OCI-LY1 (cell line): ENCODE results near the gene FBXL17.

Experiments
- H2AFZ ChIP-seq: fragments of 200-600 bp; sonication (generic), shearing (Covaris generic); 2 replicates; pipeline ENCODE4 v1.6.0; 2014; ENCODE audit warnings: antibody characterized with exemption, mild to moderate bottlenecking, low read length
- H3F3A ChIP-seq: fragments of 200-600 bp; sonication (generic), shearing (Covaris generic); 2 replicates; pipeline ENCODE4 v1.6.0; 2014; ENCODE audit warnings: mild to moderate bottlenecking, antibody characterized with exemption, low read length, moderate library complexity; ENCODE audit not compliant: insufficient read depth
- H3K27ac ChIP-seq: fragments of 200-600 bp; sonication (generic); 2 replicates; pipeline ENCODE4 v1.5.1; 2014; ENCODE audit warnings: low read length, mixed run types, mild to moderate bottlenecking, low read depth; ENCODE audit not compliant: poor library complexity, severe bottlenecking
- H3K27me3 ChIP-seq: fragments of 200-600 bp; sonication (generic); 2 replicates; pipeline ENCODE4 v1.6.0; 2014; ENCODE audit warnings: antibody characterized with exemption, mild to moderate bottlenecking, low read length, moderate library complexity; ENCODE audit not compliant: insufficient read depth
- H3K36me3 ChIP-seq: fragments of 200-600 bp; sonication (generic); 2 replicates; pipeline ENCODE4 v1.6.1; 2014; ENCODE audit warnings: mild to moderate bottlenecking, antibody characterized with exemption, low read length, moderate library complexity, mixed read lengths; ENCODE audit not compliant: insufficient read depth
- H3K4me1 ChIP-seq: fragments of 200-600 bp; sonication (generic); 2 replicates; pipeline ENCODE4 v1.5.1; 2014; ENCODE audit warnings: mild to moderate bottlenecking, low read length, moderate library complexity; ENCODE audit not compliant: insufficient read depth, severe bottlenecking
- H3K4me2 ChIP-seq: fragments of 200-600 bp; sonication (generic), shearing (Covaris generic); 2 replicates; pipeline ENCODE4 v1.6.1; 2014; ENCODE audit warnings: low read length
- H3K4me3 ChIP-seq: fragments of 200-600 bp; sonication (generic); 2 replicates; pipeline ENCODE4 v1.5.1; 2014; ENCODE audit warnings: low read length, low read depth, mild to moderate bottlenecking, mixed read lengths; ENCODE audit not compliant: poor library complexity, severe bottlenecking
- H3K79me2 ChIP-seq: fragments of 200-600 bp; shearing (Covaris generic); 2 replicates; pipeline ENCODE4 v1.6.1; 2016; ENCODE audit warnings: mixed run types, low read length, mixed read lengths; ENCODE audit not compliant: insufficient read depth
- H3K9ac ChIP-seq: fragments of 200-600 bp; sonication (generic), shearing (Covaris generic); 2 replicates; pipeline ENCODE4 v1.6.1; 2014; ENCODE audit warnings: mild to moderate bottlenecking, low read length, mixed read lengths
- H3K9me2 ChIP-seq: fragments of 200-600 bp; sonication (generic), shearing (Covaris generic); 2 replicates; pipeline ENCODE4 v1.6.1; 2014; ENCODE audit warnings: low read depth, mild to moderate bottlenecking, low read length, mixed read lengths
- H3K9me3 ChIP-seq: fragments of 200-600 bp; shearing (Covaris generic); 2 replicates; pipeline ENCODE4 v1.6.1; 2014; ENCODE audit warnings: low read length, mixed read lengths
- H4K20me1 ChIP-seq: fragments of 200-600 bp; sonication (generic), shearing (Covaris generic); 2 replicates; pipeline ENCODE4 v1.6.0; 2016; ENCODE audit warnings: mild to moderate bottlenecking, low read length; ENCODE audit not compliant: insufficient read depth
- EZH2 ChIP-seq: fragments of 200-600 bp; sonication (generic), shearing (Covaris generic); IDR thresholded peaks from 2 replicates; pipeline ENCODE4 v1.8.0; 2017; ENCODE audit warnings: borderline replicate concordance, mixed run types, mild to moderate bottlenecking, antibody characterized with exemption, low read length, moderate library complexity, mixed read lengths
- TF ChIP-seq, protein P1 (sequence below): fragments of 200-600 bp; sonication (generic), shearing (Covaris generic); IDR thresholded peaks from 2 replicates; pipeline ENCODE4 v1.5.1; 2017; ENCODE audit warnings: mild to moderate bottlenecking, antibody characterized with exemption, low read length, moderate library complexity, mixed read lengths

FBXL17 gene

GRCh38 chr5:108238936-108239887 is 142.7 kb downstream of the FBXL17 start:
- Histone ChIP-seq H3K9me3 (no peaks in the 10 kb centered on the region), H3K4me1 (no peaks in the 10 kb centered on the region), H3K27ac (no peak overlapping the region), H4K20me1 (no peaks in the 10 kb centered on the region), H3K4me2 (no peak overlapping the region), H3K27me3 (no peaks in the 10 kb centered on the region), H3K4me3 (no peak overlapping the region), H2AFZ (no peak overlapping the region), H3K9me2 (no peaks in the 10 kb centered on the region), H3K36me3 (no peaks in the 10 kb centered on the region), H3K79me2 (no peaks in the 10 kb centered on the region), H3K9ac (no peak overlapping the region), H3F3A (no peaks in the 10 kb centered on the region)
- TF ChIP-seq EZH2, result no peak
- TF ChIP-seq, protein P1, sequence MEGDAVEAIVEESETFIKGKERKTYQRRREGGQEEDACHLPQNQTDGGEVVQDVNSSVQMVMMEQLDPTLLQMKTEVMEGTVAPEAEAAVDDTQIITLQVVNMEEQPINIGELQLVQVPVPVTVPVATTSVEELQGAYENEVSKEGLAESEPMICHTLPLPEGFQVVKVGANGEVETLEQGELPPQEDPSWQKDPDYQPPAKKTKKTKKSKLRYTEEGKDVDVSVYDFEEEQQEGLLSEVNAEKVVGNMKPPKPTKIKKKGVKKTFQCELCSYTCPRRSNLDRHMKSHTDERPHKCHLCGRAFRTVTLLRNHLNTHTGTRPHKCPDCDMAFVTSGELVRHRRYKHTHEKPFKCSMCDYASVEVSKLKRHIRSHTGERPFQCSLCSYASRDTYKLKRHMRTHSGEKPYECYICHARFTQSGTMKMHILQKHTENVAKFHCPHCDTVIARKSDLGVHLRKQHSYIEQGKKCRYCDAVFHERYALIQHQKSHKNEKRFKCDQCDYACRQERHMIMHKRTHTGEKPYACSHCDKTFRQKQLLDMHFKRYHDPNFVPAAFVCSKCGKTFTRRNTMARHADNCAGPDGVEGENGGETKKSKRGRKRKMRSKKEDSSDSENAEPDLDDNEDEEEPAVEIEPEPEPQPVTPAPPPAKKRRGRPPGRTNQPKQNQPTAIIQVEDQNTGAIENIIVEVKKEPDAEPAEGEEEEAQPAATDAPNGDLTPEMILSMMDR, result no peak

DNA sequence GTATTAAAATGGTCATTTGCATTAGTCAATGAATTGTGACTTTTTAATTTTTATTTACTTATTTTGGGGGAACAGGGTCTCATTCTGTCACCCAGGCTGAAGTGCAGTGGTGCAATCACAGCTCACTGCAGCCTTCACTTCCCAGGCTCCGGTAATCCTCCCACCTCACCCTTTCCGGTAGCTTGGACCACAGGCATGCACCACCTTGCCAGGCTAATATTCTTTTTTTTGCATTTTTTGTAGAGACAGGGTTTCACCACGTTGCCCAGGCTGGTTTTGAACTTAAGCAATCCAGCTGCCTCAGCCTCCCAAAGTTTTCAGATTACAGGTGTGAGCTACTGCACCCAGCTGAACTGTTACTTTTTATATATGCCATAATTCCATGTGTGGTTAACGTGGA is 143.4 kb downstream of the FBXL17 start:
- Histone ChIP-seq H3K27ac (no peak overlapping the region), H3K4me2 (no peak overlapping the region), H3F3A (no peaks in the 10 kb centered on the region), H3K79me2 (no peaks in the 10 kb centered on the region), H3K9me3 (no peaks in the 10 kb centered on the region), H2AFZ (no peak overlapping the region), H3K36me3 (no peaks in the 10 kb centered on the region), H4K20me1 (no peaks in the 10 kb centered on the region), H3K9ac (no peak overlapping the region), H3K9me2 (no peaks in the 10 kb centered on the region), H3K4me1 (no peaks in the 10 kb centered on the region), H3K27me3 (no peaks in the 10 kb centered on the region), H3K4me3 (no peak overlapping the region)
- no peak for TF ChIP-seq EZH2
- TF ChIP-seq, protein P1, result no peak

GRCh38 chr5:108233617-108234155 is 148.2 kb downstream of the FBXL17 start:
- TF ChIP-seq, protein P1, result no peak
- no peak for TF ChIP-seq EZH2

More at GRCh38 chr5:108233617-108234155, 148.2 kb downstream of the FBXL17 start:
- no peaks in the 10 kb centered on the region for H3K27me3 ChIP-seq
- H3F3A ChIP-seq, result no peaks in the 10 kb centered on the region
- no peaks in the 10 kb centered on the region for H3K36me3 ChIP-seq
- no peaks in the 10 kb centered on the region for H3K79me2 ChIP-seq
- H3K4me2 ChIP-seq, result no peak overlapping the region
- no peaks in the 10 kb centered on the region for H4K20me1 ChIP-seq
- H2AFZ ChIP-seq, result no peak overlapping the region
- H3K4me3 ChIP-seq, result no peak overlapping the region
- no peak overlapping the region for H3K9ac ChIP-seq
- H3K9me2 ChIP-seq, result no peaks in the 10 kb centered on the region
- H3K27ac ChIP-seq, result no peak overlapping the region
- no peaks in the 10 kb centered on the region for H3K4me1 ChIP-seq
- no peaks in the 10 kb centered on the region for H3K9me3 ChIP-seq
